IMR-90 (cell line): Measurements from ENCODE around the gene FSIP1. TPM values are rescaled to one million over a fixed set of nuclear protein-coding genes. Genes with fewer than 3 reads are reported as not detected.
A peak's percentile ranks its signal among the peaks of the same experiment; 100 is the strongest.

Source experiments
- ATAC-seq: fragments of 200-7000 bp; cut with Tn5 transposase; 2 replicates; pipeline ENCODE4 v1.9.1; 2020; ENCODE audit warnings: low read depth, mild to moderate bottlenecking, moderate library complexity
- BruUV-seq: library from RNA; stranded (reverse); fragments of 400-500 nt; replicated peaks from 2 replicates; lab custom pipeline; 2021; lab: Mats Ljungman, UMichigan
- CTCF ChIA-PET: fragments of 300-600 bp; formaldehyde crosslinking; extraction: SDS; loops from one replicate; lab custom pipeline; 2021; ENCODE audit warnings: antibody characterized with exemption; lab: Yijun Ruan, JAX
- POLR2A ChIA-PET: fragments of 300-600 bp; sonication (Branson Sonifier 250); formaldehyde crosslinking; loops from one replicate; lab custom pipeline; 2022; ENCODE audit warnings: antibody characterized with exemption; ENCODE audit not compliant: unreplicated experiment; lab: Charles Lee
- DNase-seq: peaks from one replicate; pipeline ENCODE4 v3.0.0; 2013
- H2AFZ ChIP-seq: replicated peaks from 2 replicates; pipeline ENCODE3; 2013; ENCODE audit warnings: low read length, mild to moderate bottlenecking; ENCODE audit not compliant: poor library complexity
- H2AK5ac ChIP-seq: 2 replicates; pipeline ENCODE4 v1.6.1; 2013; ENCODE audit warnings: low read depth, low read length, inconsistent platforms
- H2AK9ac ChIP-seq: replicated peaks from 2 replicates; pipeline ENCODE3; 2013; ENCODE audit warnings: mild to moderate bottlenecking, low read depth, low read length, moderate library complexity; ENCODE audit not compliant: poor library complexity
- H2BK120ac ChIP-seq: 2 replicates; pipeline ENCODE4 v1.6.1; 2013; ENCODE audit warnings: low read depth, low read length, inconsistent platforms
- H2BK15ac ChIP-seq: 3 replicates; pipeline ENCODE4 v1.6.1; 2013; ENCODE audit warnings: low read depth, low read length, inconsistent platforms
- H2BK20ac ChIP-seq: 2 replicates; pipeline ENCODE4 v1.6.1; 2013; ENCODE audit warnings: low read depth, mild to moderate bottlenecking, inconsistent platforms, low read length, moderate library complexity
- H2BK5ac ChIP-seq: 2 replicates; pipeline ENCODE4 v1.6.1; 2013; ENCODE audit warnings: mild to moderate bottlenecking, low read depth, low read length, inconsistent platforms; ENCODE audit not compliant: poor library complexity, severe bottlenecking
- H3K14ac ChIP-seq: replicated peaks from 2 replicates; pipeline ENCODE4 v1.6.1; 2013; ENCODE audit warnings: low read depth, low read length, inconsistent platforms
- H3K18ac ChIP-seq: 2 replicates; pipeline ENCODE4 v1.6.1; 2013; ENCODE audit warnings: low read depth, low read length, control low read depth
- H3K23ac ChIP-seq: 2 replicates; pipeline ENCODE4 v1.6.1; 2013; ENCODE audit warnings: low read depth, low read length, inconsistent platforms
- H3K27ac ChIP-seq: 2 replicates; pipeline ENCODE4 v1.5.1; 2013; ENCODE audit warnings: mild to moderate bottlenecking, control low read depth, low read length; ENCODE audit not compliant: insufficient read depth
- H3K27me3 ChIP-seq: 2 replicates; pipeline ENCODE4 v1.6.1; 2013; ENCODE audit warnings: low read length; ENCODE audit not compliant: control insufficient read depth, insufficient read depth
- H3K36me3 ChIP-seq: 2 replicates; pipeline ENCODE4 v1.6.1; 2013; ENCODE audit warnings: low read length, mixed read lengths; ENCODE audit not compliant: control insufficient read depth, insufficient read depth
- H3K4ac ChIP-seq: 2 replicates; pipeline ENCODE4 v1.6.1; 2013; ENCODE audit warnings: low read depth, low read length, inconsistent platforms
- H3K4me1 ChIP-seq: 2 replicates; pipeline ENCODE4 v1.6.1; 2013; ENCODE audit warnings: low read length, mixed read lengths; ENCODE audit not compliant: control insufficient read depth, insufficient read depth
- H3K4me2 ChIP-seq: 2 replicates; pipeline ENCODE4 v1.6.1; 2013; ENCODE audit warnings: low read depth, mild to moderate bottlenecking, control low read depth, low read length, moderate library complexity
- H3K4me3 ChIP-seq: 2 replicates; pipeline ENCODE4 v1.5.1; 2013; ENCODE audit warnings: low read depth, mild to moderate bottlenecking, control low read depth, low read length, moderate library complexity; ENCODE audit not compliant: insufficient read depth
- H3K56ac ChIP-seq: 2 replicates; pipeline ENCODE4 v1.6.1; 2013; ENCODE audit warnings: low read length, inconsistent platforms; ENCODE audit not compliant: insufficient read depth; ENCODE audit errors: extremely low read depth
- H3K79me1 ChIP-seq, 2 experiments: 2 replicates each; pipeline ENCODE4 v1.6.1; 2013; ENCODE audit warnings: low read length in 2 of 2, inconsistent platforms in 1 of 2, low read depth in 1 of 2
- H3K9ac ChIP-seq: 2 replicates; pipeline ENCODE4 v1.6.1; 2013; ENCODE audit warnings: low read depth, low read length, control low read depth
- H3K9me1 ChIP-seq: 2 replicates; pipeline ENCODE4 v1.6.1; 2013; ENCODE audit warnings: low read length, inconsistent platforms; ENCODE audit not compliant: insufficient read depth
- H3K9me3 ChIP-seq: 2 replicates; pipeline ENCODE4 v1.6.1; 2013; ENCODE audit warnings: low read length; ENCODE audit not compliant: control insufficient read depth, insufficient read depth
- H4K20me1 ChIP-seq: 2 replicates; pipeline ENCODE4 v1.6.1; 2013; ENCODE audit warnings: low read length, inconsistent platforms; ENCODE audit not compliant: insufficient read depth
- H4K5ac ChIP-seq: 2 replicates; pipeline ENCODE4 v1.6.1; 2013; ENCODE audit warnings: mild to moderate bottlenecking, low read depth, low read length, control low read depth
- H4K8ac ChIP-seq, 2 experiments: 2 replicates each; pipeline ENCODE4 v1.6.1; 2013; ENCODE audit warnings: low read depth in 2 of 2, low read length in 2 of 2, control low read depth in 1 of 2, inconsistent platforms in 1 of 2
- H4K91ac ChIP-seq: 2 replicates; pipeline ENCODE4 v1.6.1; 2013; ENCODE audit warnings: low read depth, low read length, inconsistent platforms; ENCODE audit not compliant: insufficient read depth
- BHLHE40 ChIP-seq: fragments of 150-350 bp; IDR thresholded peaks from 2 replicates; pipeline ENCODE4 v1.6.1; 2016; ENCODE audit warnings: mild to moderate bottlenecking, low read depth, low read length
- MAFK ChIP-seq: IDR thresholded peaks from 2 replicates; pipeline ENCODE4 v1.6.1; 2012; ENCODE audit warnings: low read depth, low read length, improper control_type of control experiment
- RAD21 ChIP-seq: IDR thresholded peaks from 2 replicates; pipeline ENCODE4 v1.6.1; 2012; ENCODE audit warnings: low read length, improper control_type of control experiment
- WGBS, 2 experiments: methylation state at CpG; one replicate each; pipeline versions ENCODE4 v1.1.5 to v1.1.7; 2013; ENCODE audit warnings: missing lambda C conversion rate in 2 of 2; ENCODE audit not compliant: insufficient read length in 1 of 2; ENCODE audit errors: extremely low coverage in 2 of 2; 5-methylcytosine and 5-hydroxymethylcytosine counted together
- dilution Hi-C: fragments of 300-500 bp; cut with HindIII; formaldehyde crosslinking; loops from one replicate; pipeline ENCODE4 v1.14.3; 2018; ENCODE audit warnings: low sequenced_read_pairs; ENCODE audit not compliant: unreplicated experiment
- in situ Hi-C: fragments of 300-500 bp; cut with MboI; formaldehyde crosslinking; loops from 3 replicates; pipeline ENCODE4 v1.14.3; 2019; ENCODE audit warnings: low sequenced_read_pairs, inconsistent platforms, mixed read lengths
- intact Hi-C: fragments of 100-400 bp; cut with micrococcal nuclease; formaldehyde crosslinking; loops from 2 replicates; pipeline ENCODE4 v1.10.0; 2022
- polyA plus RNA-seq, 3 experiments: library from polyadenylated mRNA; depleted of rRNA; stranded (reverse); fragments of >200 nt; gene quantifications; 2 replicates each; pipeline ENCODE4 v1.2.3, GENCODE V29; 2012; ENCODE audit warnings: low replicate concordance in 1 of 3
- total RNA-seq: library from RNA; depleted of rRNA; stranded (reverse); fragments of >200 nt; gene quantifications from 2 replicates; pipeline ENCODE4 v1.2.3, GENCODE V29; 2012

The FSIP1 gene
- total and polyA plus RNA-seq, 2 of the 4 experiments (the other 2 are of a cell fraction) = 0.10 to 0.18 TPM

DNA sequence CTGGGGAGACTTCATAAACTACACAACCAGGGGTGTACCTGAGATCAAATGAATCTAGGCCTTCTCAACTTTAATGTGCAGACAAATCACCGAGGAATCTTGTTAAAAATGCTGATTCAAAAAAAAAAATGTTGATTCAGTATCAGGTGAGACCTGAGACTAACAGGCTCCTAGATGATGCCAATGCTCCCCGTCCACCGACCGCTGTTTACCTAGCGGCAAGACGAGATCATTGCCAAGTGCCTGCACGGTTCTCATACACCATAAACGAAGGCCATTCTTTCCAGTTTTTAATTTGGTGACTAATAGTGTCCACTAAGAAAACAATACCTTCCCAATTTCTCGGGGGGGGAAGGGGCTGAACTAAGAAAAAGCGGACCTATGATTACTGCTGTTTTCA lies 2.5 kb upstream of the FSIP1 start:
- H3K27ac ChIP-seq = no peak overlapping the region
- no peak overlapping the region for H2BK15ac ChIP-seq
- H3K4ac ChIP-seq = 0 out of 2 replicates have a peak overlapping the region, but pooled peaks have one; percentile 19
- no peak overlapping the region for H3K23ac ChIP-seq
- TF ChIP-seq MAFK = 0 out of 2 replicates have a peak, but pooled peaks have one; percentile 20
- TF ChIP-seq BHLHE40 = no peak
- TF ChIP-seq RAD21 = no peak
- no peak overlapping the region for H3K56ac ChIP-seq
- in situ Hi-C loops (loop anchor here (10.0 kb wide), 1 partner anchor 170 kb away; no protein-coding TSS in a partner anchor), intact Hi-C loops (loop anchor here (5.0 to 10.0 kb wide), 4 partner anchors 172 to 1080 kb away; partner anchors contain the start of gene BMF), dilution Hi-C loops (no loop called here)
- ChIA-PET POLR2A (no interaction called here), CTCF (no interaction called here)
- H4K8ac ChIP-seq = no peak overlapping the region
- H3K36me3 ChIP-seq = no peaks in the 10 kb centered on the region
- H3K27me3 ChIP-seq = no peaks in the 10 kb centered on the region
- BruUV-seq = no TSS peak
- H2AK5ac ChIP-seq = no peak overlapping the region
- DNase-seq (no peak), ATAC-seq (no peak)
- H2AK9ac ChIP-seq = no peak overlapping the region
- no peak overlapping the region for H3K4me3 ChIP-seq
- H2AFZ ChIP-seq = no peak overlapping the region
- no peak overlapping the region for H2BK5ac ChIP-seq
- peaks cover 4% of the 10 kb centered on the region; the same call in 1 of the 2 replicates for H4K20me1 ChIP-seq
- no peak overlapping the region for H3K14ac ChIP-seq
- H3K9me1 ChIP-seq = peaks cover 7% of the 10 kb centered on the region
- no CpG with 5 or more reads among the region's 10 CpGs for WGBS, 2 experiments
- H3K9ac ChIP-seq = no peak overlapping the region
- no peak overlapping the region for H4K5ac ChIP-seq
- peaks cover 13 to 56% of the 10 kb centered on the region in 2 experiments for H3K79me1 ChIP-seq
- H3K4me1 ChIP-seq = peaks cover 24% of the 10 kb centered on the region
- no peaks in the 10 kb centered on the region for H3K9me3 ChIP-seq
- H4K91ac ChIP-seq = no peak overlapping the region
- 0 out of 2 replicates have a peak overlapping the region, but pooled peaks have one; percentile 6 for H3K4me2 ChIP-seq
- no peak overlapping the region for H3K18ac ChIP-seq
- no peak overlapping the region for H2BK120ac ChIP-seq
- peak overlapping the region; percentile 11; the same call in 1 of the 2 replicates for H2BK20ac ChIP-seq
